Fibroblast of the conjunctiva (primary cell): Measurements from ENCODE around the gene CLEC16A.
"Not testable (repeated sequence)": the region's sequence is repeated elsewhere in the genome, so short reads cannot be mapped to it uniquely, and the experiment has no call there.

Experiments
- DNase-seq: peaks from one replicate; pipeline ENCODE4 v3.0.0-alpha.2; 2010; ENCODE audit warnings: low read depth

The CLEC16A gene

DNA sequence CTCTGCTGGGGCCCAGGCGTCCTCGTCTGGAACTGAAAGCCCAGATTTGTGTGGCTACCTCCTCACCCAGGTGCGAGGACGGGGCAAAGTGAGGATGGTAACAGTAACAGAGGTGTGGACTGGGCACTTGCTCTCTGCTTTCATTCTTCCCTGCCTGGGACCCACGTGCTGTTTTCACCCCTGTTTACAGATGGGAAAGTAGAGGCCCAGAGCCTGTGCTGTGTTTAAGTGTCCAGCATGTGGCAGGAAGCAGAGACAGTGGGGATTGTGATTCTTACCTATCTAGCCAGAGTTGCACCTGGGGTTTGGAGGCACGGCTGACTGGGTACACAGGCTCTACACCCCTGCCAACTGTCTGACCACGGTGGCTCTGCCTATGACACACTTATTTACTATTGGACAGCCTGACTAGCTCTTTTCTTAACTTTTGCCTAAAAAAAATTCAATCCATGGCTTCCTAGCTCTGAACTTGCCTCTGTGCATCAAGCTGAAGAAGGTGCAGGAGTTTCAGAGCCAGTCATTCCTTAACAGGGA lies 155.4 kb downstream of the CLEC16A start:
- DNase-seq = no peak

- peak; percentile 82 for DNase-seq
These were observed 155.9 kb downstream of the CLEC16A start for GRCh38 chr16:11100239-11100750.

DNA sequence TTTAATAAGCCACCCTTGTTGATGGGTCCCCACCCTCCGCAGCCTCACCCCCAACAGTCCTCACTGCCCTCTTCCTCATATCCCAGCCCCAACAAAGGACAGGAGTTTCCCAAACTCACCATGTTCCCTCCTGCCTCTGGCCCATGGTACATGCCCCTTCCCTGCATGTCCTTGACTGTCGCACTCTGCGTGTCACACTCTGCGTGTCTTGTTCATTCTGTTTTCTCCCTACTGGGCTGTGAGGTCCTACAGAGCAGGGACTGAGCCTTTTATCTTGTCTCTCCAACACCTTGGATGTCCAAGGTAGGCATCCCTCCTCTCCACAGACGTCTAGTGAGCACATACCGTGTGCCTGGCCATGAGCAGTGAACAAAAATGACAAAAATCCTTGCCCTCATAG lies 156.9 kb downstream of the CLEC16A start:
- DNase-seq = no peak

DNA sequence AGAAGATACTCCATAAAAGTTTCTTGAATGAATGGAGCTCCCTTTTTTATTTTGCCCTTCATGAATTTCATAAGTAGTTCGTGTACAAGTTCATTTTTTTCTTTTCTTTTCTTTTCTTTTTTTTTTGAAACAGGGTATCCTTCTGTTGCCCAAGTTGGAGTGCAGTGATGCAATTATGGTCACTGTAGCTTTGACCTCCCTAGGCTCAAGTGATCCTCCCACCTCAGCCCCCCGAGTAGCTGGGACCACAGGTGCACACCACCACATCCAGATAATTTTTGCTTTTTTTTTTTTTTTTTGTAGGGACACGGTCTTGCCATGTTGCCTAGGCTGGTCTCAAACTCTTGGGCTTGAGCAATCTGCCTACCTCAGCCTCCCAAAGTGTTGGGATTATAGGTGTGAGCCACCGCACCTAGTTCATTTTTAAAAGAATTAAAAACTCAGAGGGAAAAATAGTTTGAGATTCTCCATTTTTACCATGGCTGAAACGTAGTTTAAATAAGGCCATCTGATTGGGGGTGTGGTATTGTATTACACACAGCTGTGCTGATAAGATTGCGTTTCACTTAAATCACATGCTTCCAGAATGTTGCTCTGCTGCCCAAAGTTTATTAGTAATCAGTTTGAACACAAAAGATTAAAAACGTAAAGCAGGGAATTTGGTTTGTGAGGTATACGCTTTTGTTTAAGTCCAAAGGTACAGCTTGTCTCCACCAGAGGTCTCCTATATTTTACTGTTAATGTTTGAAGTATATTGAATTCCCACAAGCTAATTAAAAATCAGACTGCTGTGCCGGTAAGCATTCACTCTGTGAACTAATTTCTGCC lies 157.5 kb downstream of the CLEC16A start:
- no peak for DNase-seq

GRCh38 chr16:11102523-11102898 lies 158.1 kb downstream of the CLEC16A start:
- DNase-seq = no peak

GRCh38 chr16:11103301-11103700 lies 158.9 kb downstream of the CLEC16A start:
- DNase-seq = not testable (repeated sequence)

DNA sequence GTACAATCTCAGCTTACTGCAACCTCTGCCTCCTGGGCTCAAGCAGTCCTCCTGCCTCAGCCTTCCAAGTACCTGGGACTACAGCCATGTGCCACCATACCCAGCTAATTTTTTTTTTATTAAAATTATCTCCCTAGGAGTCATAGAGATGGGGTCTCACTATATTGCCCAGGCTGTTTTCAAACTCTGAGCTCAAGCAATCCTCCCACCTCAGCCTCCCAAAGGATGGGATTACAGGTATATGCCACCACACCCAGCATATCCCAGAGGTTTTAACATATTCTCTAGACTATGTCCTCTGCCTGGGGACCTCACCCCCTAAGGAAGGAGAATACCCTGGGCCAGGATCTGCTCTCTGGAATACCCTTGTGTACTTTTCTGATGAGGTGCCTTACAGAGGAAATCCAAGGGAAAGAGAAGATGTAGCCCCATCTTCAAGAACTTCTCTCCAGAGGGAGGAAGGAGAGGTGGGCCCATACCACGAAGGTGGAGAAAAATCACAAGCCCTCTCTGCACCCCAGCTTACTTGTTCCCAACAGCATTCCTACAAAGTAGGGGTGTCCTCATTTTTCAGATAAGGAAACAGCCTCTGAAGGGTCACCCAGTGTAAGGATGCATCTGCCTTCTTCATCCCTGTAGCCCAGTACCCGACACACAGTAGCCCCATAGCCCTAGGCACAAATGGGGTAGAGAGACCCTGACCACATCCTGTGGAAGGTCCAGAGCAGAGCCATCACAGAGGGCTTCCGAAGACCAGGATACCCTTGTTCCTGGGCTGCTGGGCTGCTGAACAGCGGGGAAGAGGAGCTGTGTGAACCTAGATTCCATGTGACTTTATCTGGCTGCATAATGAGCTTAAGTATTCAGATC lies 160.0 kb downstream of the CLEC16A start:
- no peak for DNase-seq

DNA sequence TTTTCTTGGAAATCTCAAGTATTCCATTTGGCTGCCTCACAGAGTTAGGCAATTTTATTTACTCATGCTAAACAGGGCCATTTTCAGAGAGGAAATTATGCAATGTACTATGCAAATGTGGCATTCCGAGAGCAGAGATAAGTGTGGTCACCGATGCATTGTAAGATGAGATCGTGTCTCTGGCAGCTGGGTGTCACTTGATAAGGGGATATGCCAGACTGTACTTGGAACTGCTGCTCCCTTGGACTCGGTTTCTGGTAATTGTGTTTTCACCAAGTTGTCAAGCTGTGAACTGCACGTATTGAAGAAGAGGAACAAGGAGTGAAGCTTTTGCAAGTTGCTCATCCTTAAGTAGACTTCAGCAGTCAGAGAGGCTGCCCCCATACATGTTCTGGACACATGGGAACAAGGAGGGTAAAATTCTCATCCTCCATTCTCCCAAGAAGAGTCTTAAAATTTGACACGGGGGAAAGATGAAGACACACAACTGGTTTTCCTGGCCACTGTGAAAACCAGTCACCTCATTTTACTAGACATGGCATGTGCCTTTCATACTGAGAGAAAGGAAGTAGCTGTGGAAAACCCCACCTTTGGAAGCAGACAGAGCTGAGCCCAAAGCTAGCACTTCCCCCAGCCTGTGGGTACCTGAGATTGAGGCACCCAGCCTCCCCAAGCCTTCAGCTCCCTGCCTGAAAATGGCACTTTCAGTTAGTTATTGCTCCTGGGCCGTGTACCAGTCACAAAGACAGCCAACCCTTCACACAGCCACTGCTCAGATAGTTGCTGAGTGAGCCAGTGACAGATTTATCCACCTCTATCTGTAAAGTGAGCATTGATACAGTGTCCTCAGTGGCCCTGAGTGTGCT lies 160.9 kb downstream of the CLEC16A start:
- DNase-seq = peak; percentile 70

- DNase-seq = no peak
These were observed 162.4 kb downstream of the CLEC16A start for GRCh38 chr16:11106726-11107125.

DNA sequence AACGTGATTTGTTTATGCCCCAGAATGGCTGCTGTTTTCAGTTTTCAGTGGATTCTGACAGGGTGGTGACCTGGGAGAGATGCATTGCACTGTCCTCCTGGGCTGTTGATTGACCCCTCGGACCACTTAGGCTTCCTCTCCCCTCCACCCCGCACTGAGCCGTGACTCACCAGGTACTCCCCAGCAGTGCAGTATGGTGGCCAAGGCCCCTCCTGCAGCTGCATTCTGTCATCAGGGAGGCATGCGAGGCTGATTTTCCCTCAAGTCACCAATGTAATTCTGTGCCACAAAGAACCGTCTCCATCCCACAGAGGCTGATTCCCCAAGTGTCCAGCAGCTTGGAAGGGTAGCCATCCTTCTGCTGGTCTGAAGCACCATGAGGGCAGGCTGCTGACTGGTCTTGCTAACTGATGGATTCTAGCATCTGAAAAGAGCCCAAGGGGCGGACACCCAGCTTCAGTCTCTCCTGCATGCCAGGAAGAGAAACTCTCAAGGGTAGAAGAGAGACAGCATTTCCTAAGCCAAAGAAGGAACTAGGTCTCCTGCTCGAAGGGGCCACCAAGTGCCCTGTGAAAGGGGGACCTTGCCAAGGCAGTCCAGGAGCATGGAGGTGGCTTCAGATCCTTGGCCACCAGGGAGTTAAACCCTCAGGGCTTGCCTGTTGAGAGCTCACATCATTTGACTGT lies 163.6 kb downstream of the CLEC16A start:
- no peak for DNase-seq

- no peak for DNase-seq
These were observed 164.1 kb downstream of the CLEC16A start for GRCh38 chr16:11108466-11108805.

DNA sequence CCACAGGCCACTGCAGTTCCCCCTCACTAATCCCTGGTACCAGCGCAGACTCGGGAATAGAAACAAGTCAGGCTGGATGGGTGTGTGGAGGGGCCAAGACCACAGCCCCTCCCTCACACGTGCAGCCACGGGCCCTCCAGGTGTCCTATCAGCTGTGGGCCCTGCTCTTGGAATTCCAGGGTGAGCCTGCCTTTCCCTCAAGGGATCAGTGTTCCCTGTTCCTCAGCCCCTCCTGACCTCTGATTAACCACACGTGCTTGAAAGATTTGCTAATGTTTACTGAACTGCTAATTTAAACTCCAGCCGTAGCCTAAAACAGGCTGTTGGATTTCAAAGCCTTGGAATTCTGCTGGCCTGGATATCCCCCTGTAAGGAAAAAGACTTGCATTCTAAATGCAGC lies 165.2 kb downstream of the CLEC16A start:
- DNase-seq = no peak

DNA sequence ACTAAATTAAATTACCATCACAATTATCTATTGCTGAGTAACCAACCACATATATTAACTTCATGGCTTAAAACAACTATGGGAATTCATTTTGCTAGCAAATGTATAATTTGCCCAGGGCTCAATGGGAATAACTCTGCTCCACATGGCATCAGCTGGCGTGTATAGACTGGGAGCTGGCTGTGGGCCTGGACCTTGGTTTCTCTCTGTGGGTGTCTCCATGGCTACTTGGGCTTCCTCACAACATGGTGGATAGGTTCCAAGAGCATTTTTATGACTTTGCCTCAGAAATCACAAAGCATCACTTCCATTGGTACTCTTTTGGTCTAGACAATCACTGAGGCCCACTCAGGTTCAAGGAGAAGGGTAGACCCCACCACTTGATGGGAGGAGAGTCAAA lies 166.8 kb downstream of the CLEC16A start:
- DNase-seq = no peak

- no peak for DNase-seq
These were observed 167.7 kb downstream of the CLEC16A start for GRCh38 chr16:11111856-11112634.

GRCh38 chr16:11112723-11113348 lies 168.5 kb downstream of the CLEC16A start:
- no peak for DNase-seq

GRCh38 chr16:11114366-11115164 lies 170.2 kb downstream of the CLEC16A start:
- no peak for DNase-seq

- DNase-seq = no peak
These were observed 173.3 kb downstream of the CLEC16A start for GRCh38 chr16:11117576-11118211.

DNA sequence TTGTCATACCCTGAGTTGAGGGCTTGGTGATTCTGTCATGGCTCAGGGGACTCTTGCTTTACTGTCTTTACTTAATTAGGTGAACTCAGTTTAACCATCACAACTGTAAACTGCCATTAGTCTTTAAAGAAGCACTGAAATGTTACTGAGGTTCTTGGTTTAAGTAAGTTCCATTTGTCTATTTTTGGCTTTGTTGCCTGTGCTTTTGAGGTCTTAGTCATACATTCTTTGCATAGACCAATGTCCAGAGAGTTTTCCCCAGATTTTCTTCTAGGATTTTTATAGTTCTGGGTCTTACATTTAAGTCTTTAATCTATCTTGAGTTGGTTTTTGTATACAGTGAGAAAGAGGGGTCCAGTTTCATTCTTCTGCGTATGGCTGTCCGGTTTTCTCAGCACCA lies 174.1 kb downstream of the CLEC16A start:
- DNase-seq = no peak
